Activated naive CD8-positive, alpha-beta T cell treated with anti-CD3 and anti-CD28 coated beads for 36 hours (primary cell): Measurements from ENCODE around the gene MAP3K21. TPM values are rescaled to one million over a fixed set of nuclear protein-coding genes. Genes with fewer than 3 reads are reported as not detected.

Experiments used
- DNase-seq: peaks from one replicate; pipeline ENCODE4 v3.0.0; 2021
- H3K27ac Mint-ChIP-seq: one replicate; pipeline ENCODE4 v1.8.0; 2022; ENCODE audit warnings: mild to moderate bottlenecking, moderate library complexity, mixed read lengths
- H3K27me3 Mint-ChIP-seq: one replicate; pipeline ENCODE4 v1.8.0; 2022; ENCODE audit warnings: mild to moderate bottlenecking, mixed read lengths
- H3K36me3 Mint-ChIP-seq: one replicate; pipeline ENCODE4 v1.8.0; 2021; ENCODE audit warnings: mild to moderate bottlenecking, mixed read lengths
- H3K4me1 Mint-ChIP-seq: one replicate; pipeline ENCODE4 v1.8.0; 2021; ENCODE audit warnings: mixed read lengths
- H3K4me3 Mint-ChIP-seq: one replicate; pipeline ENCODE4 v1.8.0; 2022; ENCODE audit warnings: mild to moderate bottlenecking, moderate library complexity, mixed read lengths
- H3K9me3 Mint-ChIP-seq: one replicate; pipeline ENCODE4 v1.8.0; 2022; ENCODE audit warnings: mixed read lengths
- total RNA-seq, 2 experiments: library from RNA; stranded (reverse); gene quantifications; one replicate each; pipeline ENCODE4 v1.2.3, GENCODE V29; 2021

The MAP3K21 gene
- total RNA-seq, 2 experiments from 2014 or later: 1.6 to 1.9 TPM

- H3K9me3 Mint-ChIP-seq: no peaks in the 10 kb centered on the region
- no peak overlapping the region for H3K4me3 Mint-ChIP-seq
- H3K4me1 Mint-ChIP-seq: no peaks in the 10 kb centered on the region
- no peak for DNase-seq
- H3K36me3 Mint-ChIP-seq: no peaks in the 10 kb centered on the region
- H3K27me3 Mint-ChIP-seq: peaks cover 54% of the 10 kb centered on the region
- H3K27ac Mint-ChIP-seq: no peak overlapping the region
Measured at GRCh38 chr1:233337505-233337904, 10.0 kb downstream of the MAP3K21 start.

- Mint-ChIP-seq H3K36me3 (no peaks in the 10 kb centered on the region), H3K27me3 (peaks cover 54% of the 10 kb centered on the region), H3K27ac (no peak overlapping the region), H3K9me3 (no peaks in the 10 kb centered on the region), H3K4me3 (no peak overlapping the region), H3K4me1 (no peaks in the 10 kb centered on the region)
- DNase-seq: no peak
Measured at GRCh38 chr1:233338102-233338501, 10.6 kb downstream of the MAP3K21 start.

GRCh38 chr1:233340031-233340555 lies 12.6 kb downstream of the MAP3K21 start:
- Mint-ChIP-seq H3K27me3 (peaks cover 49% of the 10 kb centered on the region), H3K36me3 (peaks cover 3% of the 10 kb centered on the region), H3K4me3 (no peak overlapping the region), H3K4me1 (no peaks in the 10 kb centered on the region), H3K9me3 (peaks cover 1% of the 10 kb centered on the region), H3K27ac (no peak overlapping the region)
- no peak for DNase-seq

DNA sequence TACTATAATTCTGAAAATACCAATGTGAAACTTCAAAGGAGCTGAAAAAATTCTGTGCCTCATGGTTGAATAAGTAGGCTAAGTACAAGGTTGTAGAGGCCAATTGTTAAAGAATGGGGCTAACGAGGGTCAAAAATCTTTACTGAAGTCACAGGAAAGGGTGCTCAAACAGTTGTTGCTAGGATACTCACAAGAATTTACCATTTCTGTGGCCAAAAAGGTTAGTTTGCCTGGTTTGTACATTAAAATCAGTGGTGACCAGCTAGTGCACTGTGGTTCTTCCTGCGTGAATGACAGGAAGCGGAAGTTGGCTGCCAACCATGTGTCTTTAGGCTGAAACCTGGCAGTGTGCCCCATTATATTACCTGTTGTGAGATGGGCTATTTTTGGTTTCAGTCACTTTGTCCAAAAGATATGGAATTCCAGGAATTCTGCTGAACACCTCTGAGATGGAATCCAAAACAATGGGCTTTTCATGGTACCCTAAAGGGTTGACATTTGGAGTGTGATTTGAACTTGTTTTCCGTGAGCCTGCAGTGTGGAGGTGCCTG lies 13.5 kb downstream of the MAP3K21 start:
- Mint-ChIP-seq H3K9me3 (peaks cover 1% of the 10 kb centered on the region), H3K4me1 (no peaks in the 10 kb centered on the region), H3K36me3 (peaks cover 3% of the 10 kb centered on the region), H3K27ac (no peak overlapping the region), H3K27me3 (peaks cover 49% of the 10 kb centered on the region), H3K4me3 (no peak overlapping the region)
- no peak for DNase-seq

DNA sequence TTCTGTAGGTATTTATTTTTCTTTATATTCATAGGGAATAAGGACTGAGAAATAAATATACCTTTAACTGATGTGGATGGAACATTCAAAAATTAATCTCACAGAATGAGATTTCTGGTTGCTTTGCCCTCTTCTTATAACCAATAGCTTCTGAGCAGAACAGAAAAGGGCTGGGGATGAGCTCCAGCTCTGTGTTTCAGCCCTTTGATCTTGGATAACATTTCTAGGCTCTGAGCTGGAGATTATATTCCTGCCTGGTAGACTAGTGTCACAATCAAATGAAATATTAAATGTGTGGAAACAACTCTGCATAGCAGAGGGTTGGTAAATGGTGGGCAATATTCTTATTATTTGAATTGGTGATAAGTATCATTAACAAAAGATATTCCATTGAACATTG lies 14.6 kb downstream of the MAP3K21 start:
- H3K27me3 Mint-ChIP-seq: peaks cover 43% of the 10 kb centered on the region
- no peak overlapping the region for H3K4me3 Mint-ChIP-seq
- peaks cover 3% of the 10 kb centered on the region for H3K36me3 Mint-ChIP-seq

GRCh38 chr1:233343262-233343661 lies 15.7 kb downstream of the MAP3K21 start:
- Mint-ChIP-seq H3K27me3 (peaks cover 33% of the 10 kb centered on the region), H3K36me3 (peaks cover 3% of the 10 kb centered on the region), H3K9me3 (peaks cover 1% of the 10 kb centered on the region), H3K27ac (no peak overlapping the region), H3K4me1 (no peaks in the 10 kb centered on the region), H3K4me3 (no peak overlapping the region)
- no peak for DNase-seq

More for the DNA sequence above, 14.6 kb downstream of the MAP3K21 start:
- Mint-ChIP-seq H3K27ac (no peak overlapping the region), H3K4me1 (no peaks in the 10 kb centered on the region), H3K9me3 (peaks cover 1% of the 10 kb centered on the region)
- no peak for DNase-seq

- Mint-ChIP-seq H3K4me3 (no peak overlapping the region), H3K9me3 (peaks cover 1% of the 10 kb centered on the region), H3K4me1 (no peaks in the 10 kb centered on the region), H3K36me3 (peaks cover 3% of the 10 kb centered on the region), H3K27me3 (peaks cover under 1% of the 10 kb centered on the region), H3K27ac (no peak overlapping the region)
- DNase-seq: no peak
Measured at GRCh38 chr1:233347338-233347737, 19.8 kb downstream of the MAP3K21 start.

- Mint-ChIP-seq H3K27me3 (no peaks in the 10 kb centered on the region), H3K27ac (no peak overlapping the region), H3K4me1 (no peaks in the 10 kb centered on the region), H3K36me3 (no peaks in the 10 kb centered on the region), H3K4me3 (no peak overlapping the region), H3K9me3 (no peaks in the 10 kb centered on the region)
- DNase-seq: no peak
Measured at GRCh38 chr1:233349137-233349536, 21.6 kb downstream of the MAP3K21 start.

GRCh38 chr1:233354983-233355382 lies 27.5 kb downstream of the MAP3K21 start:
- Mint-ChIP-seq H3K36me3 (no peaks in the 10 kb centered on the region), H3K27me3 (no peaks in the 10 kb centered on the region), H3K4me3 (no peak overlapping the region), H3K9me3 (no peaks in the 10 kb centered on the region), H3K27ac (no peak overlapping the region), H3K4me1 (peaks cover 1% of the 10 kb centered on the region)
- no peak for DNase-seq

- Mint-ChIP-seq H3K27me3 (no peaks in the 10 kb centered on the region), H3K36me3 (no peaks in the 10 kb centered on the region), H3K9me3 (no peaks in the 10 kb centered on the region), H3K27ac (peak overlapping the region; percentile 1), H3K4me3 (no peak overlapping the region), H3K4me1 (peaks cover 1% of the 10 kb centered on the region)
- DNase-seq: no peak
Measured at GRCh38 chr1:233355841-233356704, 28.5 kb downstream of the MAP3K21 start.

DNA sequence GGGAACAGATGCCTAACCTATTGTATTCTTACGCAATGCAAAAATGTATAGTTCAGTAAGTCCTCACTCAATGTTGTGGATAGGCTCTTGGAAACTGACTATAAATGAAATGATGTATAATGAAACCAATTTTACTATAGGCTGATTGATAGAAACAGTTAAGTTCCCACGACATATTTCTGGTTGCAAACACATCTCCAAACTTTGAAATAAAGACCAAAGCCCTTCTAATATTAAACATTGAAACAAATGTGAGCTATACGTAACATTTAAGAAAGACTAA lies 29.1 kb downstream of the MAP3K21 start:
- DNase-seq: no peak
- no peaks in the 10 kb centered on the region for H3K27me3 Mint-ChIP-seq
- no peak overlapping the region for H3K4me3 Mint-ChIP-seq
- peaks cover 1% of the 10 kb centered on the region for H3K4me1 Mint-ChIP-seq
- H3K9me3 Mint-ChIP-seq: no peaks in the 10 kb centered on the region
- no peak overlapping the region for H3K27ac Mint-ChIP-seq
- H3K36me3 Mint-ChIP-seq: no peaks in the 10 kb centered on the region

- Mint-ChIP-seq H3K9me3 (no peaks in the 10 kb centered on the region), H3K27ac (no peak overlapping the region), H3K4me1 (peaks cover 1% of the 10 kb centered on the region), H3K4me3 (no peak overlapping the region), H3K27me3 (peaks cover 4% of the 10 kb centered on the region), H3K36me3 (no peaks in the 10 kb centered on the region)
- no peak for DNase-seq
Measured at GRCh38 chr1:233357595-233358397, 30.3 kb downstream of the MAP3K21 start.

GRCh38 chr1:233359431-233359830 lies 31.9 kb downstream of the MAP3K21 start:
- no peak overlapping the region for H3K27ac Mint-ChIP-seq
- H3K4me1 Mint-ChIP-seq: peaks cover 1% of the 10 kb centered on the region
- peaks cover 12% of the 10 kb centered on the region for H3K27me3 Mint-ChIP-seq
- no peaks in the 10 kb centered on the region for H3K36me3 Mint-ChIP-seq
- no peaks in the 10 kb centered on the region for H3K9me3 Mint-ChIP-seq
- no peak for DNase-seq
- no peak overlapping the region for H3K4me3 Mint-ChIP-seq

- DNase-seq: no peak
- Mint-ChIP-seq H3K27me3 (peaks cover 15% of the 10 kb centered on the region), H3K36me3 (no peaks in the 10 kb centered on the region), H3K4me1 (peaks cover 1% of the 10 kb centered on the region), H3K4me3 (no peak overlapping the region), H3K9me3 (no peaks in the 10 kb centered on the region), H3K27ac (no peak overlapping the region)
Measured at GRCh38 chr1:233359905-233360304, 32.4 kb downstream of the MAP3K21 start.

DNA sequence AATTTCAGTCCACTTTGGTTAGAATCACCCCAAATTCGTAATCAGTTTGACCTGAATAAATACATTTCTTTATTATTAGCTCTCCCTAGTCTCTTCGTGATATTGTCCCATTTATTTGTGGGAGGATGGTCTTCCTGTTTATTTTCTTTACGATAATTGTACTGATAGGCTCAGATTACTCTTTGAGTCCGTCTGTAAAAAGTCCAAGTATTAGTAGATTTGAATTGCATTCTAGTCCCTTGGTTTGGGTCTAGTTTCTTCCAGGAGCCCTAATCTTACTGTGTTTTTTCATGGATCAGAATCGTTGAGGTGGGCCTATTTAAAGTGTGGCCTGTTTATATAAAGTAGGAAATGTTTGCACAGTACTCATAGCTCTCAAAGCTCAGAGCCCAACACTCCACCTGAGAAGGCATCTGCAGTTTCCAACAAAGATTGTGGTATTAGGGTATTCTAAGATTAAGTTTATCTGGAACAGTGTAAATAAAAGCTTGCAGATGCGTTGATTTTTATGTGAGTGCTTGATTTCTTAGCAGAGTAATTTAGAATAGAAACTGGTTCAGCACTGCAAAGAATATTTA lies 33.1 kb downstream of the MAP3K21 start:
- H3K27ac Mint-ChIP-seq: no peak overlapping the region
- no peak overlapping the region for H3K4me3 Mint-ChIP-seq
- peaks cover 1% of the 10 kb centered on the region for H3K4me1 Mint-ChIP-seq
- H3K36me3 Mint-ChIP-seq: no peaks in the 10 kb centered on the region
- DNase-seq: no peak
- peaks cover 15% of the 10 kb centered on the region for H3K27me3 Mint-ChIP-seq
- no peaks in the 10 kb centered on the region for H3K9me3 Mint-ChIP-seq
